ENCODE data around the gene PRKCZ. TPM values are rescaled to one million over a fixed set of nuclear protein-coding genes. Genes with fewer than 3 reads are reported as not detected.
A peak's percentile ranks its signal among the peaks of the same experiment; 100 is the strongest.

The PRKCZ gene
- total RNA-seq, 1 donor from 2014 or later = 17.9 TPM

- Histone ChIP-seq H3K27me3 (no peaks in the 10 kb centered on the region), H3K9me3 (no peaks in the 10 kb centered on the region), H3K27ac (no peak overlapping the region), H3K36me3 (no peaks in the 10 kb centered on the region), H3K4me1 (peaks cover 58% of the 10 kb centered on the region), H3K4me3 (no peak overlapping the region)
- intact Hi-C loops (cut with DNase I) = loop anchor here (5.0 to 10.0 kb wide), 2 partner anchors 35 to 348 kb away; no protein-coding TSS in a partner anchor
- TF ChIP-seq POLR2AphosphoS5 (IDR thresholded peaks at IDR 0.05; ENCODE audit: insufficient read depth in 1 of 2, low read depth in 1 of 2) (no peak), CTCF (IDR thresholded peaks at IDR 0.05) (no peak)
- no peak for DNase-seq (ENCODE audit: extremely low spot score in 2 of 2)
Measured at GRCh38 chr1:2196901-2197638, 146.9 kb downstream of the PRKCZ start.

GRCh38 chr1:2197707-2198165, 147.5 kb downstream of the PRKCZ start:
- Histone ChIP-seq H3K36me3 (no peaks in the 10 kb centered on the region), H3K27ac (no peak overlapping the region), H3K27me3 (no peaks in the 10 kb centered on the region), H3K9me3 (no peaks in the 10 kb centered on the region), H3K4me3 (no peak overlapping the region), H3K4me1 (peaks cover 51% of the 10 kb centered on the region)
- intact Hi-C loops (cut with DNase I) = loop anchor here (5.0 to 10.0 kb wide), 2 partner anchors 35 to 347 kb away; no protein-coding TSS in a partner anchor
- no peak for DNase-seq (ENCODE audit: extremely low spot score in 2 of 2)
- TF ChIP-seq CTCF (IDR thresholded peaks at IDR 0.05) (no peak), POLR2A (IDR thresholded peaks at IDR 0.05) (no peak), POLR2AphosphoS5 (IDR thresholded peaks at IDR 0.05; ENCODE audit: insufficient read depth in 1 of 2, low read depth in 1 of 2) (no peak)

GRCh38 chr1:2198571-2198970, 148.4 kb downstream of the PRKCZ start:
- no peak for TF ChIP-seq CTCF (IDR thresholded peaks at IDR 0.05)
- TF ChIP-seq POLR2A (IDR thresholded peaks at IDR 0.05) = no peak
- TF ChIP-seq POLR2AphosphoS5 (IDR thresholded peaks at IDR 0.05; ENCODE audit: insufficient read depth in 1 of 2, low read depth in 1 of 2) = no peak
- Histone ChIP-seq H3K9me3 (no peaks in the 10 kb centered on the region), H3K4me1 (peaks cover 46% of the 10 kb centered on the region), H3K27me3 (no peaks in the 10 kb centered on the region), H3K27ac (peak overlapping the region; percentile 83), H3K36me3 (no peaks in the 10 kb centered on the region), H3K4me3 (no peak overlapping the region)
- intact Hi-C loops (cut with DNase I) = loop anchor here (5.0 to 10.0 kb wide), 2 partner anchors 34 to 346 kb away; no protein-coding TSS in a partner anchor
- no peak for DNase-seq (ENCODE audit: extremely low spot score in 2 of 2)

GRCh38 chr1:2199042-2199810, 149.0 kb downstream of the PRKCZ start:
- Histone ChIP-seq H3K4me1 (peaks cover 46% of the 10 kb centered on the region), H3K9me3 (no peaks in the 10 kb centered on the region), H3K36me3 (no peaks in the 10 kb centered on the region), H3K4me3 (peak overlapping the region; percentile 36 to 61), H3K27ac (peak overlapping the region; percentile 83), H3K27me3 (no peaks in the 10 kb centered on the region)
- peak; percentile 45 to 87 for TF ChIP-seq POLR2AphosphoS5 (IDR thresholded peaks at IDR 0.05; ENCODE audit: insufficient read depth in 1 of 2, low read depth in 1 of 2)
- peak in 1 of 2 donors; percentile 52 for TF ChIP-seq POLR2A (IDR thresholded peaks at IDR 0.05)
- TF ChIP-seq CTCF (IDR thresholded peaks at IDR 0.05) = no peak
- intact Hi-C loops (cut with DNase I) = loop anchor here (5.0 to 10.0 kb wide), 2 partner anchors 33 to 346 kb away; no protein-coding TSS in a partner anchor
- no peak for DNase-seq (ENCODE audit: extremely low spot score in 2 of 2)

Data from vagina (tissue), 2 donors.